HG03108 (cell line): ENCODE data around the gene CENPB.
"Not testable (repeated sequence)": the region's sequence is repeated elsewhere in the genome, so short reads cannot be mapped to it uniquely, and the experiment has no call there.

Experiments
- ATAC-seq: cut with Tn5 transposase; IDR thresholded peaks from one replicate; pipeline ENCODE4 v1.9.1; 2021; ENCODE audit warnings: moderate library complexity; ENCODE audit not compliant: unreplicated experiment

CENPB gene

GRCh38 chr20:3786665-3787323 is at the start of gene CENPB:
Gene CENPB (minus strand): TSS chr20:3786740. CDS start chr20:3786483, 257 bp downstream.
- ATAC-seq = peak; percentile 81

GRCh38 chr20:3836132-3836531 is 49.6 kb upstream of the CENPB start:
- ATAC-seq = no peak

- not testable (repeated sequence) for ATAC-seq
Measured at GRCh38 chr20:3829891-3830290, 43.4 kb upstream of the CENPB start.

- no peak for ATAC-seq
Measured at GRCh38 chr20:3828798-3829197, 42.3 kb upstream of the CENPB start.

- no peak for ATAC-seq
Measured at GRCh38 chr20:3826420-3826819, 39.9 kb upstream of the CENPB start.

GRCh38 chr20:3825526-3825925 is 39.0 kb upstream of the CENPB start:
- ATAC-seq = no peak

GRCh38 chr20:3823881-3824280 is 37.3 kb upstream of the CENPB start:
- no peak for ATAC-seq

GRCh38 chr20:3821996-3822395 is 35.5 kb upstream of the CENPB start:
- ATAC-seq = no peak

GRCh38 chr20:3820901-3821727 is 34.6 kb upstream of the CENPB start:
- ATAC-seq = no peak

GRCh38 chr20:3820048-3820900 is 33.7 kb upstream of the CENPB start, which contains the start of gene AP5S1:
Gene AP5S1 (plus strand): TSS chr20:3820547. CDS start chr20:3822118, 1,571 bp downstream.
- ATAC-seq = peak; percentile 77

GRCh38 chr20:3819411-3820047 is 33.0 kb upstream of the CENPB start:
- no peak for ATAC-seq

GRCh38 chr20:3818155-3819151 is 31.9 kb upstream of the CENPB start:
- no peak for ATAC-seq

GRCh38 chr20:3815703-3816315 is 29.3 kb upstream of the CENPB start:
- no peak for ATAC-seq

- no peak for ATAC-seq
Measured at GRCh38 chr20:3814928-3815495, 28.5 kb upstream of the CENPB start.

GRCh38 chr20:3813848-3814581 is 27.5 kb upstream of the CENPB start:
- ATAC-seq = no peak

GRCh38 chr20:3812975-3813847 is 26.7 kb upstream of the CENPB start:
- no peak for ATAC-seq

- no peak for ATAC-seq
Measured at GRCh38 chr20:3812259-3812681, 25.7 kb upstream of the CENPB start.
